ENCODE data around the gene GPLD1.

- TF ChIP-seq EP300 (IDR thresholded peaks at IDR 0.05) (no peak), CTCF (IDR thresholded peaks at IDR 0.05) (no peak), POLR2A (IDR thresholded peaks at IDR 0.05) (no peak)
Observed at GRCh38 chr6:24535210-24535609, 45.8 kb upstream of the GPLD1 start.
